Astrocyte (in vitro differentiated cells and primary cell): ENCODE data around the gene SNRNP40. TPM values are rescaled to one million over a fixed set of nuclear protein-coding genes. Genes with fewer than 3 reads are reported as not detected.
A peak's percentile ranks its signal among the peaks of the same experiment; 100 is the strongest.

Experiments used
- DNase-seq: peaks from one replicate; pipeline ENCODE4 v3.0.0-alpha.2; 2010; ENCODE audit warnings: low read depth
- FAIRE-seq: peaks from 2 replicates; lab custom pipeline; 2011; peaks lifted over from hg19 to GRCh38; lab: Jason Lieb, UNC
- H2AFZ ChIP-seq: 2 replicates; pipeline ENCODE4 v1.6.0; 2012; ENCODE audit warnings: low read depth, low read length, inconsistent platforms
- H3K27ac ChIP-seq: 2 replicates; pipeline ENCODE4 v1.5.1; 2011; ENCODE audit warnings: low read depth, low read length, inconsistent platforms
- H3K27me3 ChIP-seq: 2 replicates; pipeline ENCODE4 v1.6.0; 2011; ENCODE audit warnings: low read length, inconsistent platforms; ENCODE audit not compliant: insufficient read depth
- H3K36me3 ChIP-seq: 2 replicates; pipeline ENCODE4 v1.5.1; 2011; ENCODE audit warnings: low read length, inconsistent platforms; ENCODE audit not compliant: insufficient read depth
- H3K4me1 ChIP-seq: 2 replicates; pipeline ENCODE4 v1.5.1; 2011; ENCODE audit warnings: low read length, inconsistent platforms; ENCODE audit not compliant: insufficient read depth
- H3K4me2 ChIP-seq: 2 replicates; pipeline ENCODE4 v1.6.0; 2012; ENCODE audit warnings: low read length, inconsistent platforms
- H3K4me3 ChIP-seq: 2 replicates; pipeline ENCODE4 v1.5.1; 2011; ENCODE audit warnings: low read depth, mild to moderate bottlenecking, low read length, inconsistent platforms; ENCODE audit not compliant: insufficient read depth
- H3K79me2 ChIP-seq: 2 replicates; pipeline ENCODE4 v1.6.0; 2012; ENCODE audit warnings: mild to moderate bottlenecking, low read length, inconsistent platforms; ENCODE audit not compliant: insufficient read depth
- H3K9ac ChIP-seq: 2 replicates; pipeline ENCODE4 v1.6.0; 2012; ENCODE audit warnings: mild to moderate bottlenecking, low read length, inconsistent platforms
- H3K9me3 ChIP-seq: 2 replicates; pipeline ENCODE4 v1.5.1; 2012; ENCODE audit warnings: low read depth, mild to moderate bottlenecking, low read length, inconsistent platforms; ENCODE audit not compliant: insufficient read depth
- H4K20me1 ChIP-seq: 2 replicates; pipeline ENCODE4 v1.6.0; 2012; ENCODE audit warnings: low read length, inconsistent platforms; ENCODE audit not compliant: insufficient read depth
- H3K27ac Mint-ChIP-seq: one replicate; pipeline ENCODE4 v1.8.0; 2021; ENCODE audit warnings: mild to moderate bottlenecking, mixed read lengths; ENCODE audit not compliant: unreplicated experiment
- H3K27me3 Mint-ChIP-seq: one replicate; pipeline ENCODE4 v1.8.0; 2021; ENCODE audit warnings: low read depth, mixed read lengths; ENCODE audit not compliant: unreplicated experiment
- H3K36me3 Mint-ChIP-seq: one replicate; pipeline ENCODE4 v1.8.0; 2021; ENCODE audit warnings: low read depth, mixed read lengths; ENCODE audit not compliant: unreplicated experiment
- H3K4me1 Mint-ChIP-seq: one replicate; pipeline ENCODE4 v1.8.0; 2021; ENCODE audit warnings: low read depth, mixed read lengths; ENCODE audit not compliant: unreplicated experiment
- H3K4me3 Mint-ChIP-seq: one replicate; pipeline ENCODE4 v1.8.0; 2021; ENCODE audit warnings: mild to moderate bottlenecking, moderate library complexity, mixed read lengths; ENCODE audit not compliant: unreplicated experiment
- H3K9me3 Mint-ChIP-seq: one replicate; pipeline ENCODE4 v1.8.0; 2021; ENCODE audit warnings: mild to moderate bottlenecking, mixed read lengths; ENCODE audit not compliant: unreplicated experiment
- CTCF ChIP-seq: IDR thresholded peaks from 2 replicates; pipeline ENCODE4 v1.5.1; 2011; ENCODE audit warnings: low read depth, mild to moderate bottlenecking, inconsistent platforms, low read length, moderate library complexity; ENCODE audit not compliant: insufficient read depth
- EZH2 ChIP-seq: IDR thresholded peaks from 2 replicates; pipeline ENCODE4 v1.6.1; 2012; ENCODE audit warnings: mild to moderate bottlenecking, low read length, inconsistent platforms; ENCODE audit not compliant: insufficient read depth
- total RNA-seq: library from RNA; stranded (reverse); gene quantifications from 2 replicates; pipeline ENCODE4 v1.2.1, GENCODE V29; 2021

Gene SNRNP40
- total RNA-seq, 1 donor from 2014 or later = 42.0 TPM

- Histone ChIP-seq H3K9ac (no peak overlapping the region), H3K4me1 (no peaks in the 10 kb centered on the region), H3K4me2 (no peak overlapping the region), H3K36me3 (no peaks in the 10 kb centered on the region), H3K79me2 (no peaks in the 10 kb centered on the region), H4K20me1 (no peaks in the 10 kb centered on the region), H3K27ac (no peak overlapping the region), H3K27me3 (peaks cover 5% of the 10 kb centered on the region), H2AFZ (no peak overlapping the region), H3K4me3 (no peak overlapping the region), H3K9me3 (no peaks in the 10 kb centered on the region)
- Mint-ChIP-seq H3K9me3 (peaks cover 15% of the 10 kb centered on the region), H3K36me3 (peaks cover 5% of the 10 kb centered on the region), H3K27ac (no peak overlapping the region), H3K4me1 (peaks cover 8% of the 10 kb centered on the region), H3K4me3 (no peak overlapping the region), H3K27me3 (no peaks in the 10 kb centered on the region)
- no peak for TF ChIP-seq CTCF
- TF ChIP-seq EZH2 = no peak
- DNase-seq = peak; percentile 13
- no peak for FAIRE-seq
Measured at GRCh38 chr1:31216016-31216415, 80.6 kb downstream of the SNRNP40 start.

- no peak overlapping the region for H3K27ac Mint-ChIP-seq
- peaks cover 21% of the 10 kb centered on the region for H3K9me3 Mint-ChIP-seq
- Histone ChIP-seq H3K36me3 (no peaks in the 10 kb centered on the region), H3K27ac (no peak overlapping the region), H4K20me1 (no peaks in the 10 kb centered on the region), H3K4me3 (no peak overlapping the region), H3K9ac (no peak overlapping the region), H3K4me1 (no peaks in the 10 kb centered on the region), H3K9me3 (no peaks in the 10 kb centered on the region), H3K27me3 (peaks cover 5% of the 10 kb centered on the region), H3K4me2 (no peak overlapping the region), H2AFZ (no peak overlapping the region), H3K79me2 (no peaks in the 10 kb centered on the region)
- peaks cover 5% of the 10 kb centered on the region for H3K36me3 Mint-ChIP-seq
- H3K4me1 Mint-ChIP-seq = peaks cover 8% of the 10 kb centered on the region
- no peak overlapping the region for H3K4me3 Mint-ChIP-seq
- no peak for DNase-seq
- no peaks in the 10 kb centered on the region for H3K27me3 Mint-ChIP-seq
- FAIRE-seq = no peak
- TF ChIP-seq EZH2 (no peak), CTCF (no peak)
Measured at GRCh38 chr1:31215065-31215570, 81.5 kb downstream of the SNRNP40 start.

GRCh38 chr1:31214316-31215064 lies 82.1 kb downstream of the SNRNP40 start:
- Histone ChIP-seq H3K79me2 (no peaks in the 10 kb centered on the region), H3K36me3 (no peaks in the 10 kb centered on the region), H4K20me1 (no peaks in the 10 kb centered on the region), H2AFZ (no peak overlapping the region), H3K27me3 (peaks cover 5% of the 10 kb centered on the region), H3K4me1 (no peaks in the 10 kb centered on the region), H3K27ac (no peak overlapping the region), H3K9me3 (no peaks in the 10 kb centered on the region), H3K4me3 (no peak overlapping the region), H3K9ac (no peak overlapping the region), H3K4me2 (no peak overlapping the region)
- TF ChIP-seq EZH2 (no peak), CTCF (no peak)
- peaks cover 8% of the 10 kb centered on the region for H3K4me1 Mint-ChIP-seq
- H3K36me3 Mint-ChIP-seq = peaks cover 7% of the 10 kb centered on the region
- peaks cover 24% of the 10 kb centered on the region for H3K9me3 Mint-ChIP-seq
- no peaks in the 10 kb centered on the region for H3K27me3 Mint-ChIP-seq
- DNase-seq = no peak
- H3K4me3 Mint-ChIP-seq = no peak overlapping the region
- FAIRE-seq = no peak
- no peak overlapping the region for H3K27ac Mint-ChIP-seq
